CD4-positive, alpha-beta memory T cell (primary cell): ENCODE results near the gene AMZ1. TPM values are rescaled to one million over a fixed set of nuclear protein-coding genes. Genes with fewer than 3 reads are reported as not detected.
A peak's percentile ranks its signal among the peaks of the same experiment; 100 is the strongest.
"Not testable (repeated sequence)": the region's sequence is repeated elsewhere in the genome, so short reads cannot be mapped to it uniquely, and the experiment has no call there.

ENCODE experiments used
- CTCF ChIA-PET: fragments of 350-600 bp; sonication (Branson Sonifier 250); formaldehyde crosslinking; loops from one replicate; lab custom pipeline; 2021; ENCODE audit warnings: inconsistent platforms; ENCODE audit not compliant: partially characterized antibody; lab: Charles Lee
- POLR2A ChIA-PET: fragments of 350-600 bp; sonication (Branson Sonifier 250); formaldehyde crosslinking; loops from one replicate; lab custom pipeline; 2021; ENCODE audit not compliant: partially characterized antibody; lab: Charles Lee
- DNase-seq, 5 donors: peaks; one replicate each; pipeline versions ENCODE4 v3.0.0 to v3.0.0-alpha.2; 2020 to 2022; ENCODE audit warnings: mixed read lengths in 1 of 5
- H3K27ac ChIP-seq: one replicate; pipeline ENCODE4 v1.7.0; 2013; ENCODE audit warnings: low read depth, low read length
- H3K27me3 ChIP-seq: 2 replicates; pipeline ENCODE4 v1.7.0; 2013; ENCODE audit warnings: mild to moderate bottlenecking, low read length, moderate library complexity; ENCODE audit not compliant: insufficient read depth
- H3K36me3 ChIP-seq: 2 replicates; pipeline ENCODE4 v1.7.0; 2013; ENCODE audit warnings: mild to moderate bottlenecking, low read length, moderate library complexity; ENCODE audit not compliant: insufficient read depth
- H3K4me1 ChIP-seq: 2 replicates; pipeline ENCODE4 v1.7.0; 2013; ENCODE audit warnings: mild to moderate bottlenecking, low read length, moderate library complexity; ENCODE audit not compliant: insufficient read depth
- H3K4me3 ChIP-seq, 2 donors: one replicate each; pipeline ENCODE4 v1.7.0; 2013; ENCODE audit warnings: low read length in 2 of 2, mild to moderate bottlenecking in 1 of 2
- H3K9me3 ChIP-seq, 2 donors: one replicate each; pipeline ENCODE4 v1.7.0; 2013; ENCODE audit warnings: low read length in 2 of 2, control low read depth in 1 of 2; ENCODE audit not compliant: control insufficient read depth in 1 of 2
- H3K27ac Mint-ChIP-seq, 7 donors: one replicate each; pipeline ENCODE4 v1.8.0; 2020 to 2021; ENCODE audit warnings: mixed read lengths in 7 of 7, mild to moderate bottlenecking in 6 of 7, inconsistent platforms in 3 of 7, moderate library complexity in 3 of 7
- H3K27me3 Mint-ChIP-seq, 2 donors: one replicate each; pipeline ENCODE4 v1.8.0; 2020 to 2021; ENCODE audit warnings: mixed read lengths in 2 of 2
- H3K36me3 Mint-ChIP-seq, 2 donors: one replicate each; pipeline ENCODE4 v1.8.0; 2020 to 2021; ENCODE audit warnings: mixed read lengths in 2 of 2, inconsistent platforms in 1 of 2, mild to moderate bottlenecking in 1 of 2
- H3K4me1 Mint-ChIP-seq, 4 donors: one replicate each; pipeline ENCODE4 v1.8.0; 2020 to 2021; ENCODE audit warnings: mixed read lengths in 4 of 4, mild to moderate bottlenecking in 1 of 4
- H3K4me3 Mint-ChIP-seq, 8 donors: one replicate each; pipeline ENCODE4 v1.8.0; 2020 to 2021; ENCODE audit warnings: mixed read lengths in 8 of 8, mild to moderate bottlenecking in 7 of 8, moderate library complexity in 6 of 8, inconsistent platforms in 3 of 8
- H3K9me3 Mint-ChIP-seq, 8 donors: one replicate each; pipeline ENCODE4 v1.8.0; 2020 to 2021; ENCODE audit warnings: mixed read lengths in 8 of 8, mild to moderate bottlenecking in 5 of 8, inconsistent platforms in 3 of 8, moderate library complexity in 1 of 8
- intact Hi-C: fragments of 100-400 bp; cut with micrococcal nuclease; formaldehyde crosslinking; loops from one replicate; pipeline ENCODE4 v1.15.1; 2023
- polyA plus RNA-seq, 2 donors: library from polyadenylated mRNA; unstranded; fragments of 300-500 nt; fragmentation: Illumina TruSeq; gene quantifications; one replicate each; pipeline ENCODE4 v1.2.3, GENCODE V29; 2021
- total RNA-seq, 2 experiments: library from RNA; stranded (reverse); gene quantifications; one replicate each; pipeline ENCODE4 v1.2.3, GENCODE V29; 2021

The AMZ1 gene
- total and polyA plus RNA-seq, 4 experiments from 2014 or later = 0.15 to 2.0 (median 1.6) TPM; not detected in 1

DNA sequence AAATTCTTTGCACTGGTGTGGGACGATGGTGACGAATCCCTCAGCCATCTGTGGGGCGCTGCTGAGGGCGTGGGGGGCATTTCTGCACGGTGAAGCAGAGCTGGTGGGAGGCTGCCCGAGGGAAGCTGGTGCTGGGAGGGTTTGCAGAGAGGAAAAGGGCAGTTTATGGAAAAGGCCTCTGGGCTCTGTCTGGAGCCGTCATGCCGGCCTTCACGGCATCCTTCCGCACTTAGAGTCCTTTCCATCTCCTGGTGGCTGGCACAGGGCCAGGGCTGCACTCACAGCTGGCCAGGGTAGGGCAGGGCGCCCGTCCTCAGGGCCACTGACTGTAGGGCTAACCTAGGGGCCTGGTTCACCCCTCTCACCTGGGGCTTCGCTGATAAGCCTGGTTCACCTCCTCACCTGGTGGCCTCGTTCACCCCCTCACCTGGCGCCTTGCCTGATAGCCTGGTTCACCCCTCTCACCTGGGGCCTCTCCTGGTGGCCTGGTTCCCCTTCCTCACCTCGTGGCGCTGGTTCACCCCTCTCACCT is 598 bp upstream of the AMZ1 start:
- Histone ChIP-seq H3K27ac (no peak overlapping the region), H3K27me3 (peaks cover 11% of the 10 kb centered on the region), H3K4me1 (peaks cover 6% of the 10 kb centered on the region), H3K4me3 (no peak overlapping the region), H3K36me3 (no peaks in the 10 kb centered on the region), H3K9me3 (no peaks in the 10 kb centered on the region)
- no peaks in the 10 kb centered on the region for H3K36me3 Mint-ChIP-seq
- CTCF ChIA-PET = interaction anchor here (1.5 kb wide), 1 partner anchor 17 kb away, joined by 4 read pairs; no protein-coding TSS in a partner anchor
- intact Hi-C loops = no loop called here
- DNase-seq = no peak
- POLR2A ChIA-PET = interaction anchor here (0.6 kb wide), 1 partner anchor 34 kb away, joined by 4 read pairs; no protein-coding TSS in a partner anchor
- H3K4me3 Mint-ChIP-seq = no peak overlapping the region
- H3K9me3 Mint-ChIP-seq = peaks cover 0 to 2% (median 0%) of the 10 kb centered on the region in 8 donors
- H3K4me1 Mint-ChIP-seq = peaks cover 2 to 10% (median 5%) of the 10 kb centered on the region in 4 donors
- H3K27ac Mint-ChIP-seq = no peak overlapping the region
- peaks cover 26 to 30% of the 10 kb centered on the region in 2 donors for H3K27me3 Mint-ChIP-seq

GRCh38 chr7:2688409-2689342 is 674 bp downstream of the AMZ1 start:
- no peaks in the 10 kb centered on the region for H3K36me3 Mint-ChIP-seq
- no peak overlapping the region for H3K27ac ChIP-seq
- peak overlapping the region in 4 of 8 donors; percentile 32 to 64 (median 46) for H3K4me3 Mint-ChIP-seq
- peaks cover 11% of the 10 kb centered on the region for H3K27me3 ChIP-seq
- POLR2A ChIA-PET = no interaction called here
- peaks cover 0 to 1% (median 0%) of the 10 kb centered on the region in 8 donors for H3K9me3 Mint-ChIP-seq
- CTCF ChIA-PET = interaction anchor here (3.1 kb wide), 1 partner anchor 22 kb away, joined by 18 read pairs; no protein-coding TSS in a partner anchor
- peaks cover 26 to 28% of the 10 kb centered on the region in 2 donors for H3K27me3 Mint-ChIP-seq
- intact Hi-C loops = no loop called here
- H3K4me1 Mint-ChIP-seq = peaks cover 2 to 10% (median 5%) of the 10 kb centered on the region in 4 donors
- H3K4me3 ChIP-seq = no peak overlapping the region
- H3K36me3 ChIP-seq = no peaks in the 10 kb centered on the region
- no peaks in the 10 kb centered on the region for H3K9me3 ChIP-seq
- H3K4me1 ChIP-seq = peaks cover 6% of the 10 kb centered on the region
- DNase-seq = no peak
- H3K27ac Mint-ChIP-seq = no peak overlapping the region

- CTCF ChIA-PET = interaction anchor here (1.1 to 3.1 kb wide), 2 partner anchors 19 to 21 kb away, joined by 6 to 18 read pairs; no protein-coding TSS in a partner anchor
- Mint-ChIP-seq H3K36me3 (no peaks in the 10 kb centered on the region), H3K4me3 (no peak overlapping the region), H3K27ac (no peak overlapping the region), H3K27me3 (peaks cover 24 to 26% of the 10 kb centered on the region in 2 donors), H3K4me1 (peaks cover 2 to 10% (median 5%) of the 10 kb centered on the region in 4 donors), H3K9me3 (peaks cover 0 to 1% (median 0%) of the 10 kb centered on the region in 8 donors)
- H3K36me3 ChIP-seq = no peaks in the 10 kb centered on the region
- H3K27me3 ChIP-seq = peaks cover 11% of the 10 kb centered on the region
- no peak overlapping the region for H3K4me3 ChIP-seq
- H3K4me1 ChIP-seq = peaks cover 6% of the 10 kb centered on the region
- intact Hi-C loops = no loop called here
- POLR2A ChIA-PET = interaction anchor here (1.6 kb wide), 1 partner anchor 9 kb away, joined by 4 read pairs; no protein-coding TSS in a partner anchor
- H3K9me3 ChIP-seq = no peaks in the 10 kb centered on the region
- no peak overlapping the region for H3K27ac ChIP-seq
- no peak for DNase-seq
Measured at GRCh38 chr7:2689343-2689847, 1.4 kb downstream of the AMZ1 start.

DNA sequence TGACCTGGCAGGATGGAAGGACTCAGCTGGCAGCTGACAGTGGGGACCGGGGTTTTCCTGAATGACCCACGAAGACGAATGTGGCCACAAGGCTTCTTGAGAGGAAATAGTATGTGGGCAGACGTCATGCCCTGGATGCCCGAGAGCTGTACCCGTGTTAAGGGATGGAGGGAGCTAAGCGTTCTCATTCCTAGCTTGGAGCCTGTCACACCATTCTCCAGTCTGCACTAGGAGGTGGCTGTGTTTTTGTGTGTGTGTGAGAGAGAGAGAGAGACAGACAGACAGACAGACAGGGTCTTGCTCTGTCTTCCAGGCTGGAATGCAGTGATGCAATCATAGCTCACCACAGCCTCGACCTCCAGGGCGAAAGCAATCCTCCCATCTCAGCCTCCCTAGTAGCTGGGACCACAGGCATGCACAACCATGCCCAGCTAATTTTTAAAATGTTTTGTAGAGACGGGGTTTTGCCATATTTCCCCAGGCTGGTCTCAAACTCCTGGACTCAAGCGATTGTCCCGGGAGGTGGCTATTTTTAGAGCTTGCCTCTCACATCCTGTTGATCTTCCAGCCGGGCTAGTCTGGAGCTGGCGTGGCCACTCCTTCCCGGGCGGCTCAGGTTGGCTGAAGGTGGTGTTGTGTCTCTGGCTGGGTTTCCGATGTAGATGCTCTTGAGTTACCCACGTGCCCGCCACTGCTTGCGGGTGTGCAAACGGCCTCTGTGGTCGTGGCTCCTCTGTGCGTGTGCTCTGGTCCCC is 2.1 kb downstream of the AMZ1 start:
- H3K27me3 Mint-ChIP-seq = peaks cover 24 to 26% of the 10 kb centered on the region in 2 donors
- H3K27ac Mint-ChIP-seq = no peak overlapping the region

DNA sequence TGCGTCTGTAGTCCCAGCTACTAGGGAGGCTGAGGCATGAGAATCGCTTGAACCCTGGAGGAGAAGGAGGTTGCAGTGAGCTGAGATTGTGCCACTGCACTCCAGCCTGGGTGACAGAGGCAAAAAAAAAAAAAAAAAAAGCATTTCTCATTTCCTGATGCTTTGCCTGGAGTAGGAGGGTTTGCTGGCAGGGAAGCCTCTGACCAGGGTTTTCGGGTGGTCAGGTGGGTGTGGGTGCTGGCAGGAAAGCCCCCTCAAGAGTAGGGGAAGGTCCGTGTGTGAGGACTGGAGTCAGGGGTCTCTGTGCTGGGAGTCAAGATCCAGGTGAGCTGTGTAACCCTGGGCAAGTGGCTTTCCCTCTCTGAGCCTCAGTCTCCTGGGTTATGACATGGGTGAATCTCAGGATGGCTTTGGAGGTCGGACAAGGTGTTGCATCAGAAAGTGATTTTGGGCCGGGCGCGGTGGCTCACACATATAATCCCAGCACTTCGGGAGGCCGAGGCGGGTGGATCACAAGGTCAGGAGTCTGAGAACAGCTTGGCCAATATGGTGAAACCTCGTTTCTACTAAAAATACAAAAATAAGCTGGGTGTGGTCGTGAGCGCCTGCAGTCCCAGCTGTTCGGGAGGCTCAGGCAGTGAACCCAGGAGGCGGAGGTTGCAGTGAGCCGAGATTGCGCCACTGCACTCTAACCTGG is 3.2 kb downstream of the AMZ1 start:
- no peak for DNase-seq
- POLR2A ChIA-PET = no interaction called here
- H3K9me3 Mint-ChIP-seq = peaks cover 0 to 1% (median 0%) of the 10 kb centered on the region in 8 donors
- Histone ChIP-seq H3K4me3 (no peak overlapping the region), H3K9me3 (no peaks in the 10 kb centered on the region), H3K4me1 (peaks cover 6% of the 10 kb centered on the region), H3K36me3 (no peaks in the 10 kb centered on the region), H3K27ac (no peak overlapping the region), H3K27me3 (peaks cover 11% of the 10 kb centered on the region)
- H3K4me3 Mint-ChIP-seq = no peak overlapping the region
- no peaks in the 10 kb centered on the region for H3K36me3 Mint-ChIP-seq
- H3K27ac Mint-ChIP-seq = peak overlapping the region in 2 of 7 donors; percentile 5 to 44
- peaks cover 19 to 22% of the 10 kb centered on the region in 2 donors for H3K27me3 Mint-ChIP-seq
- CTCF ChIA-PET = interaction anchor here (0.6 to 3.1 kb wide), 4 partner anchors 8 to 468 kb away, joined by 3 to 18 read pairs (median 4); no protein-coding TSS in a partner anchor
- intact Hi-C loops = no loop called here
- H3K4me1 Mint-ChIP-seq = peaks cover 2 to 10% (median 5%) of the 10 kb centered on the region in 4 donors

More for the DNA sequence above, 2.1 kb downstream of the AMZ1 start:
- intact Hi-C loops = no loop called here
- ChIA-PET POLR2A (interaction anchor here (1.6 kb wide), 1 partner anchor 8 kb away, joined by 4 read pairs; no protein-coding TSS in a partner anchor), CTCF (interaction anchor here (0.6 to 3.1 kb wide), 4 partner anchors 8 to 469 kb away, joined by 3 to 18 read pairs (median 4); no protein-coding TSS in a partner anchor)
- Histone ChIP-seq H3K36me3 (no peaks in the 10 kb centered on the region), H3K9me3 (no peaks in the 10 kb centered on the region), H3K4me1 (peaks cover 6% of the 10 kb centered on the region), H3K27me3 (peaks cover 11% of the 10 kb centered on the region), H3K27ac (no peak overlapping the region), H3K4me3 (no peak overlapping the region)
- H3K4me3 Mint-ChIP-seq = no peak overlapping the region
- peaks cover 2 to 10% (median 5%) of the 10 kb centered on the region in 4 donors for H3K4me1 Mint-ChIP-seq
- no peak for DNase-seq
- H3K9me3 Mint-ChIP-seq = peaks cover 0 to 1% (median 0%) of the 10 kb centered on the region in 8 donors
- no peaks in the 10 kb centered on the region for H3K36me3 Mint-ChIP-seq

GRCh38 chr7:2691932-2692439 is 4.0 kb downstream of the AMZ1 start:
- H3K4me3 Mint-ChIP-seq, intact Hi-C loops, H3K4me3 ChIP-seq, H3K9me3 ChIP-seq, DNase-seq, H3K36me3 Mint-ChIP-seq, H3K27ac Mint-ChIP-seq, H3K27ac ChIP-seq, H3K9me3 Mint-ChIP-seq, H3K36me3 ChIP-seq, H3K4me1 ChIP-seq, POLR2A ChIA-PET: not testable (repeated sequence)
- CTCF ChIA-PET = interaction anchor here (1.1 to 3.1 kb wide), 4 partner anchors 9 to 18 kb away, joined by 3 to 18 read pairs (median 8); no protein-coding TSS in a partner anchor
- H3K4me1 Mint-ChIP-seq = peaks cover 2 to 10% (median 5%) of the 10 kb centered on the region in 4 donors
- peaks cover 11% of the 10 kb centered on the region for H3K27me3 ChIP-seq
- H3K27me3 Mint-ChIP-seq = peaks cover 17 to 19% of the 10 kb centered on the region in 2 donors
